ENCODE results near the gene TNP2.

Gene TNP2

GRCh38 chr16:11268921-11269375, at the start of gene TNP2:
TNP2 (minus strand) TSS chr16:11269325; CDS start chr16:11269262, 63 bp downstream.
- TF ChIP-seq GATA3 (IDR thresholded peaks at IDR 0.05; ENCODE audit: low read depth, low read length): no peak
- TF ChIP-seq GATA2 (IDR thresholded peaks at IDR 0.05; ENCODE audit: low read depth, low read length): no peak

GRCh38 chr16:11318817-11319216, 49.7 kb upstream of the TNP2 start:
- no peak for TF ChIP-seq GATA2 (IDR thresholded peaks at IDR 0.05; ENCODE audit: low read depth, low read length)
- no peak for TF ChIP-seq GATA3 (IDR thresholded peaks at IDR 0.05; ENCODE audit: low read depth, low read length)

- TF ChIP-seq GATA2 (IDR thresholded peaks at IDR 0.05; ENCODE audit: low read depth, low read length): no peak
Measured at GRCh38 chr16:11316331-11317015, 47.3 kb upstream of the TNP2 start.

DNA sequence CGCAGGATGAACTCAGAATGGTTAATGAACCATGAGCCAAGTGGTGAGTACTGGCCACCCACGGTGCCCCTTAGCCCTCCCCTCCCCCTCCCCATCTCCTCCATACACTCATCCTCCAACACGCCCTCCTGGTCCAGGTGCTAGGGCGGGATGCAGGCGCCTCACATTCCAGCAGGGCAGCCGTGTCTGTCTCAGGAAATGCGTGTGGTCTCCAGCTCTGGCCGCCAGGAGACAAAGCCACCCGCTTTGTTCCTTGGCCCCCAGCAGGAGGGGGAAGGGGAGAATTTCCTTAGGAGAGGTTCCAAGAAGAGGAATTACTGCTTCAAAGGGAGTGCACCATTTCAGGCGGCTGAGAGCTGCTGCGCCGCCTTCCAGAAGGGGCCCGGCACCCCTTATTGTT, 46.4 kb upstream of the TNP2 start:
- TF ChIP-seq GATA2 (IDR thresholded peaks at IDR 0.05; ENCODE audit: low read depth, low read length) (no peak), GATA3 (IDR thresholded peaks at IDR 0.05; ENCODE audit: low read depth, low read length) (no peak)

DNA sequence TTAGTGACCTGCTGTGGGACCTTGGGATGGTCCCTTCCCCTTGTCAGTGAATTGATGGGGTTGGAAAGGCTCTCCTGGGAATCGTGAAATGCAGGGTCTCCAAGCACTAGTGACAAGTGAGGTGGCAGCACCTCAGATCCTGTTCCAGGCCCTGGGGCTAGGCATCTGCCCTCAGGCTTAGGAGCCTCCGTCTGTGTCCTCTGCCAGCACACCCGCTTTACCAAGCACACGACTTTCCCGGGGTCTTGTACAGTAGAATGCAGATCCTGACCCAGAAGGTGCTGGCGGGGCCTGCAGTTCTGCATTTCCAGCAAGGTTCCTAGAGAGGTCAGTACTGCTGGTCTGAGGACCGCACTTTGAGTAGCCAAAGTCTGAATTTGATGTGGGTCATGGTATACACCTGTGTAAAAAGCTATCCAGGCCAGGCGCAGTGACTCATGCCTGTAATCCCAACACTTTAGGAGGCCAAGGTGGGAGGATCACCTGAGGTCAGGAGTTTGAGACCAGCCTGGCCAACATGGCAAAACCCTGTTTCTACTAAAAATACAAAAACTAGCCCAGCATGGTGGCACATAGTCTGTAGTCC, 45.3 kb upstream of the TNP2 start:
- TF ChIP-seq GATA3 (IDR thresholded peaks at IDR 0.05; ENCODE audit: low read depth, low read length): no peak
- TF ChIP-seq GATA2 (IDR thresholded peaks at IDR 0.05; ENCODE audit: low read depth, low read length): no peak

GRCh38 chr16:11313493-11314308, 44.6 kb upstream of the TNP2 start:
- TF ChIP-seq GATA3 (IDR thresholded peaks at IDR 0.05; ENCODE audit: low read depth, low read length): no peak
- no peak for TF ChIP-seq GATA2 (IDR thresholded peaks at IDR 0.05; ENCODE audit: low read depth, low read length)

DNA sequence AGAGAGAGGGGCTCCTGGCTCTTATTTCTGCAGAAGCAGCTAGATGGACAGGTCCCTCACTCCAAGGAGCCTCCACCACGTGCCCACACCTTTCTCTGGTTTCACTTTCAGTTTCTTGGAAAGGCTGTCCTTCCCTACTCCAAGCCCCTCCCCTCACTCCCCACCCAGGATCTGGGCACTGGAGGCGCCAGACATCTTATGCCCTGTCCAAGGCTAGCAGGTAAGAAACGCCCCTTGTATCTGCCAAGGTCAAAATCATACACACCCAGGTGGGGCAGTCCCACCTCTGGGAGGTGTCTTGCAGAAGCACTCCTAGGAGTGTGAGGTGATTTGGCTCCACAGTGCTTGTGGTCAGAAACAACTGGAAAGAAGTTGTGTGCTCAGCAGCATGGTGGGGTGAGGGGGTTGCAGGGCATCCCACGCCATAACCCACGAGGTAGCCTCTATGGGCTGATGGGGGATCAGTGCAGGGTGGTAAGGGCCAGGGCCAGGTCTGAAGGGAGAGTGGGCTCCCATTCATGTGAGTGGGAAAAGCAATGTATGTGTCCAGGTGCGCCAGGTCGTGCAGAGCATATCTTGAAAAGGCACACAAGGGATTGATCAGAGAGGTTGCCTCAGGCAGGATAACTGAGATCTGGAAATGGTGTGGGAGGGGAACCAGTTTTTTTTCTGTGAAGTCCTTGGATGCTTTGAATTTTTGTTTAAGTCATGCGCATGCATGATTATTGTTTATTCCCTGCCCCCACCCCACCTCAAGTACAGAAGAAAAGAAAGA, 43.8 kb upstream of the TNP2 start:
- TF ChIP-seq GATA2 (IDR thresholded peaks at IDR 0.05; ENCODE audit: low read depth, low read length): no peak
- TF ChIP-seq GATA3 (IDR thresholded peaks at IDR 0.05; ENCODE audit: low read depth, low read length): no peak

DNA sequence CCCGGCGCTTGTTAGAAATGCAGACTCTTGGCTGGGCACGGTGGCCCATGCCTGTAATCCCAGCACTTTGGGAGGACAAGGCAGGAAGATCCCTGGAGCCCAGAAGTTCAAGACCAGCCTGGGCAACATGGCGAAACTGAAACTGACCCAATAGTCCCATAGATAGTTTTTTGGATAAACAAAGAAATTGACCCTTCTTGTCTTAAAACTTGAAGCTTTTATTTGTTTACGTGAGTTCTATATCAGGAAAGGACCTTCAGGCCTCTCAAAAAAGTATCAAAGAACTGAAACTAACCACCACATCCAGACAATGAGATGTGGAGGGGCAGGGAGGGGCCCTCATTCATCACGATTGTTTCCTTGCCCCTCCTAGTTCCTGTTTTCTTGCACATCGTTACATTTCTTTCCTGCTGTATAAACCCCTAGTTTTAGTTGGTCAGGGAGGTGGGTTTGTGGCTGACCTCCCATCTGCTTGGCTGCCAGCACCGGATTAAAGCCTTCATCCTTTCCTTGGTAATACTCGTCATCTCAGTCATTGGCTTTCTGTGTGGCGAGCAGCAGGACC, 42.0 kb upstream of the TNP2 start:
- TF ChIP-seq GATA3 (IDR thresholded peaks at IDR 0.05; ENCODE audit: low read depth, low read length): no peak
- TF ChIP-seq GATA2 (IDR thresholded peaks at IDR 0.05; ENCODE audit: low read depth, low read length): no peak

GRCh38 chr16:11310634-11310977, 41.5 kb upstream of the TNP2 start:
- TF ChIP-seq GATA2 (IDR thresholded peaks at IDR 0.05; ENCODE audit: low read depth, low read length) (no peak), GATA3 (IDR thresholded peaks at IDR 0.05; ENCODE audit: low read depth, low read length) (no peak)

- TF ChIP-seq GATA2 (IDR thresholded peaks at IDR 0.05; ENCODE audit: low read depth, low read length) (no peak), GATA3 (IDR thresholded peaks at IDR 0.05; ENCODE audit: low read depth, low read length) (no peak)
Measured at GRCh38 chr16:11309895-11310633, 40.9 kb upstream of the TNP2 start.

- no peak for TF ChIP-seq GATA3 (IDR thresholded peaks at IDR 0.05; ENCODE audit: low read depth, low read length)
- no peak for TF ChIP-seq GATA2 (IDR thresholded peaks at IDR 0.05; ENCODE audit: low read depth, low read length)
Measured at GRCh38 chr16:11308493-11309283, 39.6 kb upstream of the TNP2 start.

DNA sequence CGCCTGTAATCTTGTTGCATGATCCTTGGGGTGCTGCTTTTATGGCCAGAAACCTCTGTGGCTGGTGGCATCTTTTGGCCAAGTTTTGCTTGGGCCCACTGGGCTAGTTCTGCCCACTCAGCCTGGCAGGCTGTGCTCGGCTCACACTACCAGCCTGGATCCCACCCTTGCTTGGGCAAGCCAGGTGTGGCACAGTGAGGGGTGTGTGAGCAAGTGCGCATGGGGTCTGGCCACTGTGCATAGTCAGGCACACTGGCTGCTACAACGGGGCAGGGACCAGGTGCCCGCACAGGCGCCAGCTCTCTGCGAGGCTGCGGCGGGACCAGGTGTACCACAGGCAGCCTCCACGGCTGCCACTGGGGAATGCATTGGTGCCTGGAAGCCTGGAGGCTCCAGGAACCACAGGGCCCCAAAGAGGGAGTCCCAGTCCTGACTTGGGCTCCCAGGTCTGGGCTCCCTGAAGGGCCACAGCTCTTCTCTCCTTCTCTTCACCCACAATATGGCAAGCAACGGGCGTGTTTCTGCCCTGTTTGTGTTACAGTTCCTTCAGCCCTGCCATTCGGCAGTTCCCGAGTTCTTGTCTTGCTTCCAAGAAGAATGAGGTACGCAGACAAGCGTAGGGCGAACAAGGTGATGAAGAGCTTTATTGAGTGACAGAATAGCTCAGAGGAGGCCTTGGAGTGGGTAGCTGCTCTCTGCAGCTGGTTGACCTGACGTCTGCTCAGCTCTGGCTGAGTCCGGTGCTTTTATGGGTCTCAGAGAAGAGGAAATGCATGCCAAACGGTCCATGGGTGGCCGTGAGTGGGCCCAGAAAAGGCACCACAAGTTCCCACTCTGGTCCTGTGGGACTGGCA, 38.7 kb upstream of the TNP2 start:
- TF ChIP-seq GATA2 (IDR thresholded peaks at IDR 0.05; ENCODE audit: low read depth, low read length) (no peak), GATA3 (IDR thresholded peaks at IDR 0.05; ENCODE audit: low read depth, low read length) (no peak)

All from SH-SY5Y (cell line).